Germinal center (tissue), 1 donor: ENCODE measurements around the gene TNS3.
"Not testable (repeated sequence)": the region's sequence is repeated elsewhere in the genome, so short reads cannot be mapped to it uniquely, and the experiment has no call there.

Experiments
- DNase-seq: peaks from one replicate; pipeline ENCODE4 v3.0.0; 2012; ENCODE audit warnings: mixed read lengths, low spot score

TNS3 gene

DNA sequence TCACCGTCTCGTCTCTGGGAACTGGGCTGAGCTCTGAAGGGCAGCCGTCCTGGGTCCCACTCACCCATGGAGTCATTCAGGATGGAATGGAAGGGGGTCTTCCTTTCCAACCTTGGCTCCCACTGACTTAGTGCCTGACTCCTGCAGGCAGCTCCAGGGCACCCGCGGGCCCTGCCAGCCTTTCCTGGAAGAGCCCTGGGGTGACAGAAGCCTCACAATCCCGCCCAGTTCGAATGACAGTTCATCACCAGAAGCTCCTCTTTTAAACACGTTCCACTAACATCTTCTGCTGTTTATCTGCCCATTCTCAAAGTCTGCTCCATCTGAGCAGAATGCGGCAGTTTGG lies 110.6 kb downstream of the TNS3 start:
- DNase-seq, result no peak

DNA sequence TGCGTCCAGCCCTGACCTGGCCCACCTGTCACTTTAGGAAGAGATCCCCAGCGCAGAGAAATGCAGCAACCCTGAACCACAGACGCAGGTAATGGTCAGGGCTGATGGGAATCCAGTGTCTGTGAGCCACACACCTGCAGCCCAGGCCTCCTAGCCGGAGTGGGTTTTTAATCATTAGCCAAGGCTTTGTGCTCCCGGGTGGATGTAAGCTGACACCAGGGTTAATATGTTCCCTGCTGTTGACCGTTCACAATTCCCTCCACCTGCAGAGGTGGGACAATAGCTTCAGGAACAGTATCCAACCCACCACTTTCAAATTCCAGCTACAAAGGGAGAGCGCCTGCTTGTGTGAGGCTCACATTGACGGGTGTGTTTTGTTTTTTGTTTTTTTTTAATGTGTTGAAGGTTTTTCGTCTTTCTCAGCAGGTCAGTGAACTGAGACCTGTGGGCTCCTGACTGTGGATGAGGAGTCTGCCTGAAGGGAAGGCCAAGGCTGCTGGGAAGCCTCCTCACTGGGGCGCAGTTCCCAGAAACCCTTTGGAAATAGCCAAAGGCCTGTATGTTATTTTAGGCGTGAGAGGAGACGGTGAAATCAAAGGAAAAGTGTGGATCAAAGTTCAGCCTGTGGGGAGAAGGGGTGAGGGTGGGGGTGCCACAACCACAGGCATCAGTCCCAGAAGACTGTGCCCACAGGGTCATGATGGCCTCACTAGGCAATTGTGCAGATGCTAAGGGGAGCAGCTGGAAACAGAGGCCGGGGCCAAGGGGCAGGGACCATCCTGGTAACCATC lies 111.1 kb downstream of the TNS3 start:
- DNase-seq, result no peak

DNA sequence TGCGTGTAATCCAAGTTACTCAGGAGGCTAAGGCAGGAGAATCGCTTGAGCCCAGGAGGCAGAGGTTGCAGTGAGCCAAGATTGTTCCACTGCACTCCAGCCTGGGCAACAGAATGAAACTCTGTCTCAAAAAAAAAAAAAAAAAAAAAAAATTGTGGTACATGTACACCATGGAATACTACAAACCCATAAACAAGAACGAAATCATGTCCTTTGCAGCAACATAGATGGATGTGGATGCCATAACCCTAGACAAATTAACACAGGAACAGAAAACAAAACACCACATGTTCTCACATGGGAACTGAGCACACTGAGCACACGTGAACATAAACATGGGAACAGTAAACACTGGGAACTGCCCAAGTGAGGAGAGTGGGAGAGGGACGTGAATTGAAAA lies 112.1 kb downstream of the TNS3 start:
- DNase-seq, result not testable (repeated sequence)

DNA sequence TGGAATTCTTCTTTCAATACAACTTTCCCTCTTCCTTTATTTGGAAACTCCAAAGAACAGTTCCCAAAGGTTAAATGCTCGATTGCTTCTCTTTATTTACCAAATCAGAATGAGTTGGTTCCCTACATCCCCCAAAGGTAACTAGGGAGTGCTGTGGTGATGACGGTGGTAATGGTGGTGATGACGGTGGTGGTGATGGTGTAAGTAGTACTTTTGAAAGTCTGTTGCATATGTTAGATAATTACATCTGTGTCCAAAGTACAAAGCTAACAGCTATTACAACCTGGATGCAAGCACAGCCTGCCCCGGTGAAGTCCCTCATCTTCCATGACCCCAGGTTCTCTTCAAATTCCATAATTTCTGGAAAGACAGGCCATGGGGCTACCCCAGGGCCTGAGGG lies 115.1 kb downstream of the TNS3 start:
- no peak for DNase-seq

DNA sequence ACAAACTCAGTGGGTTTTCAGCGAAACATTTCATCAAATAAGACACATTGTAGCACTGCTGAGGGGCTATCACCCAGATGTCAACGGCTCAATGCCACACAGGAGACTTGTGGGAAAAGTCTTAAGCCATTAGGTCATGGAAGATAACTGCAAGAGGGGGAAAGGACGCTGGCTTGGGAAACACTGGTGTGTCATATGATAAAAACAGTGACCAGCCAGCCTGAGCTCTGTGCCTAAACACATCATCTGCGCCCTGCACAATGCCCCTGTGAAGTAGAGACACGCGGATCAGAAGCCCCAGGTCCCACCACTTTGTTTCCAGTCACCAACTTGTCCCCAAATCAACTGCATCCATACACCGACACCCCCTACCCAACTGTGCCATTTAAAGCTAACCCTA lies 116.7 kb downstream of the TNS3 start:
- DNase-seq, result no peak

DNA sequence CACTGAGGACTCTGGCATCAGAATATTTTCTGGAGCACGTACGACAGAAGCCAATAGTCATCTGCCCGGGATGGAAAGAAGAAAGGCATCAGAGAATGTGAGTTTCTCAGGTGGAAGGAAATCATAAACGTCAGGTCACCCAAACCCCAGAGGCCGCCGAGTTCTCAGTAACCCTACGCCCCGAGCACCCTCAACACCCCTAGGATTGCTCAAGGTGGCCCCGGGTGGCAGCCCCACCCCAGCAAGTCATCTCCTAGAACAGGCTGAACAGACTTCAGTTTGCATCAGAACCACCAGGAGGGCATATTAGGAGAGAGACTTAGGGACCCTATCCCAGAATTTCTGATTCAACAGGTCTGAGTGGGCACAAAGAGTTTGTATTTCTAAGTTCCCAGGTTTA lies 117.6 kb downstream of the TNS3 start:
- DNase-seq, result no peak

DNA sequence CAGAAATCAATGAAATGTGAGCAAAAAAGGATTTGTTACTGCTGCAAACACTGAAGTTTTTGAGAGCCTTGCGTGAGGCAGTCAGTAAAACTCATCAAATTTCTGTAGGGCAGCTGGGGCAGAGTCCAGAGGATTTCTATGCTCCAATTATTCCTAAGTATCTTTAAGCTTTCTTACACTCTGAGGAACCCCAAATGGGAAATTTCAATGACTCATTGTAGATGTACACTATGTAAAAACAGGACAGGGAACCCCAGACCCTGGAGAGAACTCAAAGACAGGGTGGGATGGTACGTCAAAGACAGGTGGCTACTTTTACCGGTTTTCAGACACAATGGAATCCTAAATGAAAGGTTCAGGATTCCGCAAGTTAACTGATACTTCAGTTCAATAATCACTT lies 120.2 kb downstream of the TNS3 start:
- no peak for DNase-seq

DNA sequence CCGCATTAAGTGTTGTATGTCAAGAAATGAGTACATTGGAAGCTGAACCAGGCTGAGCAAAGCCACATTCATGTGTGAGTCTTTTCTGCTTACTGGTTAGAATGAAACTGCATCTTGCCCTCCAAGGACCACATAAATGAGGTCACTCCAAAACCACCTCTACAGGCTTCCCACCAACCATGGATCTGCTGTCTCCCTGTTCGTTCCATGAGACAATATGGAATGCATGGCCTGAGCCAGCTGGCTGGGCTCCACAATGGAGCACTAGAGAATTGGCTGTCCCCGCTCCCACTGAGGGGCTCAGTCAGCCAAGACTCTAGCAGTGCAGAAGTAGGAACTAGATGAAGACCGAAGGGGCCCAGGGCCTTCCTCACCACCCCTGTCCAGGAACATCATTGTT lies 120.8 kb downstream of the TNS3 start:
- no peak for DNase-seq

DNA sequence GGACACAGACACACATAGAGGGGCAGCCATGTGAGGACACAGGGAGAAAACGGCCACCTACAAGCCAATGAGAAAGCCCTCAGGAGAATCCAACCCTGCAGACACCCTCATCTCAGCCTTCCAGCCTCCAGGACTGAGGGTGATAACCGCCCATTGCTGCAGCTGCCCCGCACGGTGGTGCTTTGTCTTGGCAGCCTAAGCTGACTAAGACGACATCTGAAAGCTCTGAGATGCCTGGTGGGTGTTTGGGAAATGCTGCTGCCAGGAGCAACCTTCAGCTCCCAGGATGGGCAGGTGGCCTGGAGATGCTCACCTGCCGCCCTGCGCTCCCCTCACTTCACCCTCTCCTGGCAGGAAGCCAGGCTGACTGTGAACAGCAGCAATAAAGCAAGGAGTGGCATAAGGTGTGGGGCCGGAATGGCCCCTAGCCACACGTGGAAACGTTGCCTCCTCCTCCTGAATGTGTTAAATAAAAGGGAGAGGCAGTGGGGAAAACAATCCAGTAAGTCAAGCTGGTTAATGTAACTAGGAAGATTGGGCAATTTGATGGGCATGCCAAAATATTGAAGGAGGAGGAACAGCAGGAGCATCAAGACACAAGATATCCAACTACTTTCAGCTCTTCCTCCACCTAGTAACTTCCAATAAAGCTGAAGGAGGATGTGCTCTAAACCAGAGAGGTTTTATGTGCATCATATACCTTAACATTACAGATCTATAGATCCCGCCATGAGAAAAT lies 121.5 kb downstream of the TNS3 start:
- no peak for DNase-seq

DNA sequence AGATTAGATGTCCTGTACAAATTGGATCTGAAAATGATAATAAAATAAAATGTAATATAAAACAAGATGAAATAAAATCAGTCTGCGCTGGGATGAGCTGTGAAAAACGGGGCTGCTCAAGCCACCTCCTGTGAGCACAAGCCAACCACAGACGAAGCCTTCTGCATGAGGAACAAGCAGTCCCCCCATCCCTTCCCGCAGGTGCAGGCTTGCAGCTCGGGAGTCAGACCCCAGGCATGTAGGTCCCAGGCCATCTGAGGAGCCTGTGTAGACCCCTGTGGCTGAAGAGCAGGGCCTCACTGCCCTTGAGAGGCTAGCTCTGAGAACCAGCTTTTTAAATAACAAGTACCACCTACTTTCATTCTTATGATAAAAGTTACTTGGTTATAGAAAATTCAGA lies 123.4 kb downstream of the TNS3 start:
- no peak for DNase-seq

DNA sequence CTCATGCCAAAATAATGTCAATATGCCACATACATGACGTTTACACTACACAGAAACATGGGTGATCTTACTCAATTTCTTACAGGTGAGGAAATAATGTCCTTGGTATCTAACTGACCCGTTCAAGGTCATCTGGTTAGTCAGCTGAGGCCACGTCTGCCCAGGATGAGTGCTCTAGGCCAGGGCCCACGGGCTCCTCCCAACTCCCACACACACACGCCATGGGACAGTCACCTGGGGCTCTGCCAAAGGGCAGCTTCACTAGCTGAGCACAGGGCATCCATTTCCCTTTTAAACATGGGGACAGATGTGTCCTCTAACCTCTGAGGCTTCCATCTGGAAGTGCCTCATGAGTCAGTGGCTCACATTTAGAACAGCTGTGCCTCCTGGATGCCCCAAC lies 123.9 kb downstream of the TNS3 start:
- DNase-seq, result no peak

DNA sequence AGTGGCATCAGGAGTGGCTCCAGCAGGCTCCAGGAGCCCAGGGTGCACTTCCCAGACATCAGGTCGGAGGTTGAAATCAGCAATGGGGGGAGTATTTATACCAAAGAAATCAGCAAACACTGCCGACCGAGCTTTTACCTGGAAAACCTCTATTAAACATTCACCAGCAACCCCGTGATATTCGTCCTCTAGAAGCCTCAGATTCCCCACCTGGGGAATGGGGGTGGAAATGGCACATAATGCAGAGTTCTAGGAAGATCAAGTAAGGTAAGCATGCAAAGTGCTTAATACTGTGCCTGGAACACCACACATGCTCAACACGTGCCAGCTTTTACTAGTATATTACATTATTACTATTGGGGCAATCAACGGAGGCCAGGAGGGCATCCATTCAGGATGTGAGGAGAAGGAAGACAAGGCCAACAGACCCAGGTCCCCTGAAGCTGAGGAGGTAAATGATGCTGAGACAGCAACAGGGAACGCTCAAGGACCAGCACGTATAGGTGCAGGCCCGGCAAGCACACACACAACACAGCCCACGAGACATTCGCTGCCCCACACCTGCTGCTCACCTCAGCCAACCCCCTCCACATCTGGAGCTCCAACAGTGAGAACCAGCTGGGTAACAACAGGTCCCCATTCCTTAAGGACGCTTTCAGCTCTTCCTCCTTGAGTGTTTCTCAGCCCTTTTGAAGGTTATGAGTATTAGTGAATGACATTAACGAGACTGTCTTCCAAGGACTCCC lies 125.5 kb downstream of the TNS3 start:
- DNase-seq, result no peak

DNA sequence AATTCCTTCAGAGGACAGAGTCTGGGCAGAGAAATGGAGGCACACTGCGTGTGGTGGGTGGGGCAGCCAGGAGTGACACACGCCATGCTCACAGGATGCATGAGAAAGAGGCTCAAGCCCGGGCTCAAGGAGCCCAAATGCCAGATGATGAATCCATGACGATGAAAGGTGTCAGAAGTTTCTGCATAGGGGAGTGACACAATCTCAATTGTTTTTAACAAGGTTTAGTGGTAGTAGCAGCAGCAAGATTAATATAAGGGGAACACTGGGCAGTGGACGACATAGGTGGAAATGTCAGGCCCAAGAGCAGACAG lies 126.1 kb downstream of the TNS3 start:
- no peak for DNase-seq

DNA sequence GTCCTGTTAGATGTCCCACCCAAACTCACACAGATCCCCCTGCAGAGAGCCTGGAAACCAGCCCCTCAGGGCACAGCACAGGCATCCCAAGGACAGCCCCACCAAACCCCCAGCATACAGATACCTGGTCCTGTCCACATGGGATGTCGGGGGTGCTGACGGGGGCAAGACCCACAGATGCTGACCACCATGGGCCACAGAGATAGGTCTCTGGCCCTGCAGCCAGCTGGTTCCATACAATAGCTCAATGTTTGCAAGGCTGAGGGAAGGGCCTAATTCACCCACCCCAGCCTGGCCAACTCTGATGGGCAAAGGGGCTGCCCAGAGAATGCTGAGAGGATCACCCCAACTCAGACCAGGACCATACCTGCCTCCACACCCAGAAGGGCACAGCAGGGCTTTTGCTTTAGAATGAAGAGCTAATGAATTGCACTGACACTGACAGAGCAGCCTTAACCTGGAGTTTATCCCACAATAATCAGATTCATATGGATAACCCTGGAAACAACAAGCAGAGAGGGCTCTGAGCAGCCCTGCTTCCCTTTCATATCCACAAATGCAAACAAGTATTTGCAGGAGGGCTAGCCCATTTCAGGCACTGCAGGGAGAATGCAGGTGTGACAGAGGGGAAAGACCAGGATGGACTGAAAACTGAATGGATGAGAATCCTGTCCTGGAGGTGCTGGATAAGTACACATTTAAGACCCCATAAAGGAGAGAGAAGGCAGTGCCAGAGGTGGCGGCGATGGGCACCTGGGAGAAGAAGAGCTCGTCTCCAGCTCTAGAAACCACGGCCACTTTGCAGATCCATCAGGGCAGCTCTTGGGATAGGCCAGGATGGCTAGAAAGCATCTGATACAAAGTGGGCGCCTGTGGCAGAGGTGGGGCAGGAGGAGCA lies 126.7 kb downstream of the TNS3 start:
- DNase-seq, result no peak

DNA sequence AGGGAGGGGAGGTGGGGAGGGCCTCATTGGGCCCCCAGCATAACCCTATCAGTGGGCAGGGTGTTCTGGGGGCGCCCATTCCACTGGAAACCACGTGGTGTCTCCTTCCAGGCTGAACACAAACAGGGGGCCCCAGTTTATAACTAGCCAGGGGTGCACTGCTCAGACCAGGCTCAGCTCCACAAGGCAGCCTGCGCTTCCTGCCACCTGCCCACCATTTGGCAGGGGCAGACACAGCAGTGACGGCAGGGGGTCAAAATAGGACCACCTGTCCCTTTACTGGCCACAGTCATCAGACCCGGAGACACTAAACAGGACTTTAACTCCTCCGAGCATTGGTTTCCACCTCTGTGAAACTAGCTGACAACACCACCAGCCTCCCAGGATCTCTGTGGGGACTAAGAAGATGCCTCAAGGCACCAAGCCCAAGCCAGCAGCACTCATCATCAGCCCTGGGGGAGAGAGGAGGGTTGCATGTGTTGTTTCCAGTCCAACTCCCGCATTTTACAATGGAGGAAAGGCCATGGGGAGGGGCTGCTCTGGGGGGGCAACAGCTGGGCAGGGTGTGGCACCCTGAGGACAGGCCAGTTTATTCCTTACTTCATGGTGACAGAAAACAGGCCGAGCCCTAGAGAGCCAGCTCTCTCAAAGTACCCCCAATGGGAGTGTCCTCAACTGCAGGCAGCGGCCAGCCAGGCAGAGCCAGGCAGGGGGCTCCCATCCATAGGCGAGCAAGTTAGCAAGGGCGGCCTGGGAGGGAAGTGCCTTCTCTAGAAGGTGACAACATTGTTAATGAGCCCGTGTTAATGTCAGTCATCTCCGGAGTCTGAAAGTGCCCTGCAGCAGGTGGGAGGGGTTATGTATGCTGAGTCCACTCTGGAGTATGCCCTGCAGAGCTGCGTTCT lies 127.6 kb downstream of the TNS3 start:
- no peak for DNase-seq

DNA sequence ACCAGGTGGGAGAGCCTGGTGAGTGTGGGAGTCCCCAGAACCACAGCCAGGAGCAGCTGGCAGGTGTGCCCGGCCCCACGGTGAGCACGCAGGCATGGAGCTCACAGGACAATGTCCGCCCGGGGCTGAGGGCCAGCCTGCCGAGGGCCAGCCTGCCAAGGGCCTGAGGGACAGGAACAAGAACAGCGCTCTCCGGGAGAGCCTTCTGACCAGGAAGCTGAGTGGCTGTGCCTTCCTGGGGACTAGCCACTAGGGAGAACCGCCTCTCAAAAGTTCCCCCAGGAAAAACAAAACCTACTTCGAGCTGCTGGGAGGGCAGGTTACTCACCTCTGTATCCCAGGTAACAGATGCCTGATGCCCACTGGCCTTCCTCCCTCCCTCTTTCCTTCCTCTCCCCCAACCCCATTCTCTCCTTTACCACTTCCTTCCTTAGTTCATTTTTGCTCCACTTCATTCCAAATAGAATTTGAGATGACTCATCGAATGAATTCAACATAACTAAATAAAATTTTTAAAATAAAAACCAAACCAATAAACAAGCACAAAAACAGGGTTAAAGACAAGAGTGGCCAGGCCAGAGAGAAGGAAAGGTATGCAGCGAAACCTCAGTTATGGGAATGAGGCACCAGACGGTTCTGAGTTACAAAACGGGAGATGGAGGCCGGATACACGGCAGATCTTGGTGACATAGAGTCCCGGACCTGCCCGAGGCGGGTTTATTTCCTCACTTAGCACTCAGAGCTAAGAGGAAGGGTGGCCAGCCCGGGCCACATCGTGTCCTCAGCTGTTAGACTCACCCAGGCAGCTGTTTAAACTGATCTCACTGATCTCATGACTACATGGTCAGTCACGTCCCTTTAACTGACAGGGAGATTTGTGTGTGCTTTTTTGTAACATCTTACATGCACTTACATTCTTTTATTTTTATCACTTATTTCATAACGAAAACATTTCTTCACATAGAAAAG lies 128.5 kb downstream of the TNS3 start:
- DNase-seq, result no peak

DNA sequence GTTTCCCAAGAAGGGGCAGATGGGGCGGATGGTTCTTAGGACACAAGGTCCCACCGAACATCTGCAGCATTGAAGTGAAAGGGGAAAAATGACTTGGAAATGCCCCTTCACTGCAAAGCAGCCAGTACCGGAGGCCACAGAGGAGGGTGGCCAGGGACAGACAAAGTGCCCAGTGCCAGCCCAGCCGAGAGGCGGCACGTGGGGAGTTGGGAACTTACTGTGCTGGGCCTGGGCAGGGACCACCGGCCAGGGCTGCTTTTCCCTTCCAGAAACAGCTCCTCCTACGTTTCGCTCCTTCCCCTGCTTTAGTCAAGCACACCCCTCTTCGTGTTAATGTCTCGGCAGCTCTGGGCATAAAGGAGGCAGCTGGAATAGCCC lies 129.2 kb downstream of the TNS3 start:
- no peak for DNase-seq

DNA sequence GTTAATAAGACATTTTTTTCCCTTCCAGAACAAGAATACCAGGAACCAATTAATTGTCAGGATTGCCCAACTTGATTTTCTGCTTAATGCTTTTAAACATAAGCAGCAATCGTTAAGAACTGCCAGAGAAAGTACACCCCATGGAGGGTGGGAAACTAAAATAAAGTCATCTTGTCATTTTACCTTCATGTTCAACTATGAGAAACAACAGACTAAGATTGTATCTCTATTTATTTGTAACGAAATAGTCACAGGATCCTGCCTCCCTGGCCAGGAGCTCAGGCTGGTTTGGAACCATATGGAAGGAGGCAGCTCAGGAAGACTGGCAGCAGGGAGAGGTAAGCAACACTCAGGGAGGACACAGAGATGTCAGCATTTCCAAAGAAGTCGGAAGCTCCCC lies 129.6 kb downstream of the TNS3 start:
- no peak for DNase-seq

DNA sequence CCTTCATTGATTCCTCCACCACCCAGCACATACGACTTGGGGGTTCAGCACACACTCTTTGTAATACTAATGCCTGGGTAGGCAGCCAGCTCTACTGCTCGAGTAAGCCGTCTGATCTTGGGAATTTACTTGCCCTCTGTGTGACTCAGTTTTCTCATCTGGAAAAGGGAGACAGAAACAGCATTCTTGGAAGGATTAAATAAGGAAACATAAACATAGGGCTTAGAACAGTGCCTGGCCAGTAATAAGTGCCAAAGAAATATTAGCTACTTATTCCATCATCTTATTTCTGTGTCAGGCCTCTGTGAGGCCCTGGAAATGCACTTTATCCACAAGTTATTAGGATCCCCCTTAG lies 130.1 kb downstream of the TNS3 start:
- no peak for DNase-seq
